Stimulated activated memory B cell treated with anti-CD40 and anti-IgM and Interleukin-4, amounts not matched to agents 10 μg/mL and 1 μg/mL and 100 μg/mL, for 72 hours (primary cell): Measurements from ENCODE around the gene MAP1LC3B.
A peak's percentile ranks its signal among the peaks of the same experiment; 100 is the strongest.
"Not testable (repeated sequence)": the region's sequence is repeated elsewhere in the genome, so short reads cannot be mapped to it uniquely, and the experiment has no call there.

Experiments used
- ATAC-seq: fragments of 150-1000 bp; cut with Tn5 transposase; 2 replicates; pipeline ENCODE4 v1.10.0; 2021
- H3K27ac Mint-ChIP-seq: one replicate; pipeline ENCODE4 v1.8.0; 2022; ENCODE audit warnings: mild to moderate bottlenecking, mixed read lengths
- H3K27me3 Mint-ChIP-seq: one replicate; pipeline ENCODE4 v1.8.0; 2022; ENCODE audit warnings: mixed read lengths
- H3K36me3 Mint-ChIP-seq: one replicate; pipeline ENCODE4 v1.8.0; 2022; ENCODE audit warnings: mixed read lengths
- H3K4me1 Mint-ChIP-seq: one replicate; pipeline ENCODE4 v1.8.0; 2022; ENCODE audit warnings: mixed read lengths
- H3K4me3 Mint-ChIP-seq: one replicate; pipeline ENCODE4 v1.8.0; 2022; ENCODE audit warnings: mild to moderate bottlenecking, moderate library complexity, mixed read lengths
- H3K9me3 Mint-ChIP-seq: one replicate; pipeline ENCODE4 v1.8.0; 2022; ENCODE audit warnings: mixed read lengths

Gene MAP1LC3B

GRCh38 chr16:87352818-87353217 lies 39.3 kb upstream of the MAP1LC3B start:
- Mint-ChIP-seq H3K27me3 (no peaks in the 10 kb centered on the region), H3K4me1 (no peaks in the 10 kb centered on the region), H3K27ac (no peak overlapping the region), H3K4me3 (no peak overlapping the region), H3K36me3 (peaks cover 30% of the 10 kb centered on the region), H3K9me3 (no peaks in the 10 kb centered on the region)
- ATAC-seq: no peak

- Mint-ChIP-seq H3K4me3 (no peak overlapping the region), H3K9me3 (no peaks in the 10 kb centered on the region)
These were observed 38.5 kb upstream of the MAP1LC3B start for GRCh38 chr16:87353613-87354012.

GRCh38 chr16:87356491-87356853 lies 35.7 kb upstream of the MAP1LC3B start:
- H3K36me3 Mint-ChIP-seq: peaks cover 41% of the 10 kb centered on the region
- no peak overlapping the region for H3K4me3 Mint-ChIP-seq
- H3K4me1 Mint-ChIP-seq: no peaks in the 10 kb centered on the region
- ATAC-seq: no peak
- no peak overlapping the region for H3K27ac Mint-ChIP-seq
- H3K9me3 Mint-ChIP-seq: no peaks in the 10 kb centered on the region
- H3K27me3 Mint-ChIP-seq: no peaks in the 10 kb centered on the region

More at GRCh38 chr16:87353613-87354012, 38.5 kb upstream of the MAP1LC3B start:
- H3K27me3 Mint-ChIP-seq: no peaks in the 10 kb centered on the region
- no peak for ATAC-seq
- no peak overlapping the region for H3K27ac Mint-ChIP-seq
- no peaks in the 10 kb centered on the region for H3K4me1 Mint-ChIP-seq
- H3K36me3 Mint-ChIP-seq: peaks cover 30% of the 10 kb centered on the region

- no peaks in the 10 kb centered on the region for H3K4me1 Mint-ChIP-seq
- ATAC-seq: no peak
- H3K27me3 Mint-ChIP-seq: no peaks in the 10 kb centered on the region
- peaks cover 42% of the 10 kb centered on the region for H3K36me3 Mint-ChIP-seq
- no peak overlapping the region for H3K4me3 Mint-ChIP-seq
- no peak overlapping the region for H3K27ac Mint-ChIP-seq
- no peaks in the 10 kb centered on the region for H3K9me3 Mint-ChIP-seq
These were observed 33.9 kb upstream of the MAP1LC3B start for GRCh38 chr16:87358250-87358649.

GRCh38 chr16:87358696-87359095 lies 33.4 kb upstream of the MAP1LC3B start:
- Mint-ChIP-seq H3K4me1 (no peaks in the 10 kb centered on the region), H3K4me3 (no peak overlapping the region), H3K36me3 (peaks cover 40% of the 10 kb centered on the region), H3K27me3 (no peaks in the 10 kb centered on the region), H3K9me3 (no peaks in the 10 kb centered on the region), H3K27ac (no peak overlapping the region)
- ATAC-seq: no peak

- no peak overlapping the region for H3K27ac Mint-ChIP-seq
- H3K27me3 Mint-ChIP-seq: no peaks in the 10 kb centered on the region
- peaks cover 40% of the 10 kb centered on the region for H3K36me3 Mint-ChIP-seq
- no peak for ATAC-seq
- no peaks in the 10 kb centered on the region for H3K9me3 Mint-ChIP-seq
- no peaks in the 10 kb centered on the region for H3K4me1 Mint-ChIP-seq
- H3K4me3 Mint-ChIP-seq: no peak overlapping the region
These were observed 33.0 kb upstream of the MAP1LC3B start for GRCh38 chr16:87359121-87359520.

GRCh38 chr16:87360862-87361610 lies 31.1 kb upstream of the MAP1LC3B start:
- no peaks in the 10 kb centered on the region for H3K27me3 Mint-ChIP-seq
- no peak overlapping the region for H3K4me3 Mint-ChIP-seq
- H3K4me1 Mint-ChIP-seq: peaks cover 3% of the 10 kb centered on the region
- no peak overlapping the region for H3K27ac Mint-ChIP-seq
- ATAC-seq: no peak
- peaks cover 43% of the 10 kb centered on the region for H3K36me3 Mint-ChIP-seq
- no peaks in the 10 kb centered on the region for H3K9me3 Mint-ChIP-seq

GRCh38 chr16:87361916-87362619 lies 30.1 kb upstream of the MAP1LC3B start:
- Mint-ChIP-seq H3K36me3 (peaks cover 44% of the 10 kb centered on the region), H3K27me3 (no peaks in the 10 kb centered on the region), H3K9me3 (no peaks in the 10 kb centered on the region), H3K4me1 (peaks cover 10% of the 10 kb centered on the region), H3K4me3 (no peak overlapping the region), H3K27ac (no peak overlapping the region)
- no peak for ATAC-seq

- H3K27me3 Mint-ChIP-seq, H3K27ac Mint-ChIP-seq, H3K4me3 Mint-ChIP-seq, ATAC-seq, H3K9me3 Mint-ChIP-seq: not testable (repeated sequence)
- H3K36me3 Mint-ChIP-seq: peaks cover 50% of the 10 kb centered on the region
- H3K4me1 Mint-ChIP-seq: peaks cover 20% of the 10 kb centered on the region
These were observed 29.1 kb upstream of the MAP1LC3B start for GRCh38 chr16:87362828-87363559.

- ATAC-seq: no peak
- Mint-ChIP-seq H3K36me3 (peaks cover 41% of the 10 kb centered on the region), H3K4me3 (no peak overlapping the region), H3K27ac (no peak overlapping the region), H3K9me3 (no peaks in the 10 kb centered on the region), H3K27me3 (no peaks in the 10 kb centered on the region), H3K4me1 (peaks cover 29% of the 10 kb centered on the region)
These were observed 28.2 kb upstream of the MAP1LC3B start for GRCh38 chr16:87363771-87364455.

- peaks cover 38% of the 10 kb centered on the region for H3K4me1 Mint-ChIP-seq
- no peak overlapping the region for H3K27ac Mint-ChIP-seq
- H3K36me3 Mint-ChIP-seq: peaks cover 32% of the 10 kb centered on the region
- no peak for ATAC-seq
- no peak overlapping the region for H3K4me3 Mint-ChIP-seq
- no peaks in the 10 kb centered on the region for H3K27me3 Mint-ChIP-seq
- H3K9me3 Mint-ChIP-seq: no peaks in the 10 kb centered on the region
These were observed 27.0 kb upstream of the MAP1LC3B start for GRCh38 chr16:87365021-87365713.

- Mint-ChIP-seq H3K27me3 (no peaks in the 10 kb centered on the region), H3K27ac (peak overlapping the region; percentile 33), H3K9me3 (no peaks in the 10 kb centered on the region), H3K4me1 (peaks cover 47% of the 10 kb centered on the region), H3K36me3 (peaks cover 26% of the 10 kb centered on the region), H3K4me3 (no peak overlapping the region)
- no peak for ATAC-seq
These were observed 25.8 kb upstream of the MAP1LC3B start for GRCh38 chr16:87366288-87366687.

GRCh38 chr16:87366930-87367329 lies 25.2 kb upstream of the MAP1LC3B start:
- Mint-ChIP-seq H3K4me1 (peaks cover 51% of the 10 kb centered on the region), H3K36me3 (peaks cover 22% of the 10 kb centered on the region), H3K4me3 (no peak overlapping the region), H3K9me3 (no peaks in the 10 kb centered on the region), H3K27ac (no peak overlapping the region), H3K27me3 (no peaks in the 10 kb centered on the region)
- no peak for ATAC-seq

- H3K4me1 Mint-ChIP-seq: peaks cover 51% of the 10 kb centered on the region
- no peak for ATAC-seq
- H3K4me3 Mint-ChIP-seq: no peak overlapping the region
- no peaks in the 10 kb centered on the region for H3K9me3 Mint-ChIP-seq
- H3K27me3 Mint-ChIP-seq: no peaks in the 10 kb centered on the region
- peak overlapping the region; percentile 74 for H3K27ac Mint-ChIP-seq
- H3K36me3 Mint-ChIP-seq: peaks cover 22% of the 10 kb centered on the region
These were observed 24.6 kb upstream of the MAP1LC3B start for GRCh38 chr16:87367529-87367928.
